ENCODE measurements around the gene EBF4.

EBF4 gene

DNA sequence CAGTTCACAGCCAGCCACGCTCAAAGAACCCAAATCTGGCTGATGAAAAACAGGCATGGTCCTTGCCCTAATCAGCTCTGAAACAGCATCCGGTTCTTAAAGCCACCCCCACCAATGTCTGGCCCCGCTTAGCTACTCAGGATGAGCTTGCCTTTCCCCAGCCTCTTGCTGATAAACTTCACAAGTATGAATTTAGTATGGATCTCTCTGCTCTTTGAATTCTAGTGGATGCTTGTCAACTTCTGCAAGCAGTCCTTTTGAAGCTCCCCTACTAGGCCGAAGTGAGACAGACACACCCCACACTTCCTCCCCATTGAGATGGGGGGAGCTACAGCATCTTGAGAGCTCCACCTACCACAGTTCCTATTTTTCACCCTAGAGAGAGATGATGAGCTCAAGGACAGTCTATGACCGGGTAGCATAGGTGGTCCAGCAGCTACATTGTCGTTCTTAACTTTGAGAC, 36.7 kb downstream of the EBF4 start:
- Histone ChIP-seq H3K4me1 (ENCODE audit: control insufficient read depth, low read length) (no peaks in the 10 kb centered on the region), H4K20me1 (ENCODE audit: control insufficient read depth, insufficient read depth, low read depth, low read length) (no peaks in the 10 kb centered on the region), H3K9me3 (ENCODE audit: control insufficient read depth, insufficient read depth, low read length) (peaks cover 4% of the 10 kb centered on the region; the same call in 1 of the 2 replicates), H3K4me3 (ENCODE audit: low read length) (no peak overlapping the region), H3K79me2 (ENCODE audit: control insufficient read depth, low read length) (no peaks in the 10 kb centered on the region), H3K27me3 (ENCODE audit: control insufficient read depth, low read length) (peaks cover 26% of the 10 kb centered on the region), H3K27ac (ENCODE audit: low read depth, low read length) (no peak overlapping the region), H3K36me3 (ENCODE audit: control insufficient read depth, low read length) (no peaks in the 10 kb centered on the region), H3K9me2 (replicated peaks; ENCODE audit: control insufficient read depth, low read length) (no peaks in the 10 kb centered on the region), H3K4me2 (ENCODE audit: low read length) (no peak overlapping the region), H3F3A (ENCODE audit: control insufficient read depth, insufficient read depth) (no peaks in the 10 kb centered on the region)
- TF ChIP-seq EZH2phosphoT487 (IDR thresholded peaks at IDR 0.05; ENCODE audit: borderline replicate concordance, low read length), result no peak
- TF ChIP-seq, protein P1, sequence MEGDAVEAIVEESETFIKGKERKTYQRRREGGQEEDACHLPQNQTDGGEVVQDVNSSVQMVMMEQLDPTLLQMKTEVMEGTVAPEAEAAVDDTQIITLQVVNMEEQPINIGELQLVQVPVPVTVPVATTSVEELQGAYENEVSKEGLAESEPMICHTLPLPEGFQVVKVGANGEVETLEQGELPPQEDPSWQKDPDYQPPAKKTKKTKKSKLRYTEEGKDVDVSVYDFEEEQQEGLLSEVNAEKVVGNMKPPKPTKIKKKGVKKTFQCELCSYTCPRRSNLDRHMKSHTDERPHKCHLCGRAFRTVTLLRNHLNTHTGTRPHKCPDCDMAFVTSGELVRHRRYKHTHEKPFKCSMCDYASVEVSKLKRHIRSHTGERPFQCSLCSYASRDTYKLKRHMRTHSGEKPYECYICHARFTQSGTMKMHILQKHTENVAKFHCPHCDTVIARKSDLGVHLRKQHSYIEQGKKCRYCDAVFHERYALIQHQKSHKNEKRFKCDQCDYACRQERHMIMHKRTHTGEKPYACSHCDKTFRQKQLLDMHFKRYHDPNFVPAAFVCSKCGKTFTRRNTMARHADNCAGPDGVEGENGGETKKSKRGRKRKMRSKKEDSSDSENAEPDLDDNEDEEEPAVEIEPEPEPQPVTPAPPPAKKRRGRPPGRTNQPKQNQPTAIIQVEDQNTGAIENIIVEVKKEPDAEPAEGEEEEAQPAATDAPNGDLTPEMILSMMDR (IDR thresholded peaks at IDR 0.05; ENCODE audit: low read depth, low read length, poor library complexity, severe bottlenecking), result no peak

DNA sequence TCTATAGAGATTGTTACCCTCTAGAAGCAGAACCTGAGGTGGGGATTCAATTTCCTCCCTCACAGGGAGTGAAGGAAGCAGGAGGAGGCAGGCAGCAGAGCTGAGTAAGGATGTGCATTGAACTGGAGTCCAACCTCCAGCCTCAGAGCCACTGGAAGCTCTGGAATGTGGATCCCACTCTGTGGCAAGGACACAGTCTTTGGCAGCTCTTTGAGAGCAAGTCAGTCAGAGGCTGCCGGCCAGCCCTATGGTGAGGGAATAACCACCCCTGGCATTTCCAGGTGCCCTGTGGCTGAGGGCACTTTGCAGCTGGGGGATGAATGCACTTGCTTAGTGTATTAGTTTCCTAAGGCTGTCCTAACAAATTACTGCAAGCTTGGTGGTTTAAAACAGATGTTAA, 37.2 kb downstream of the EBF4 start:
- Histone ChIP-seq H3K9me2 (replicated peaks; ENCODE audit: control insufficient read depth, low read length) (no peaks in the 10 kb centered on the region), H3K9me3 (ENCODE audit: control insufficient read depth, insufficient read depth, low read length) (peaks cover 4% of the 10 kb centered on the region; the same call in 1 of the 2 replicates), H3K4me2 (ENCODE audit: low read length) (no peak overlapping the region), H3K79me2 (ENCODE audit: control insufficient read depth, low read length) (no peaks in the 10 kb centered on the region), H3K27ac (ENCODE audit: low read depth, low read length) (no peak overlapping the region), H3K36me3 (ENCODE audit: control insufficient read depth, low read length) (no peaks in the 10 kb centered on the region), H3K27me3 (ENCODE audit: control insufficient read depth, low read length) (peaks cover 28% of the 10 kb centered on the region), H3F3A (ENCODE audit: control insufficient read depth, insufficient read depth) (no peaks in the 10 kb centered on the region), H3K4me3 (ENCODE audit: low read length) (no peak overlapping the region), H3K4me1 (ENCODE audit: control insufficient read depth, low read length) (no peaks in the 10 kb centered on the region), H4K20me1 (ENCODE audit: control insufficient read depth, insufficient read depth, low read depth, low read length) (no peaks in the 10 kb centered on the region)
- TF ChIP-seq, protein P1 (IDR thresholded peaks at IDR 0.05; ENCODE audit: low read depth, low read length, poor library complexity, severe bottlenecking), result no peak
- TF ChIP-seq EZH2phosphoT487 (IDR thresholded peaks at IDR 0.05; ENCODE audit: borderline replicate concordance, low read length), result no peak

DNA sequence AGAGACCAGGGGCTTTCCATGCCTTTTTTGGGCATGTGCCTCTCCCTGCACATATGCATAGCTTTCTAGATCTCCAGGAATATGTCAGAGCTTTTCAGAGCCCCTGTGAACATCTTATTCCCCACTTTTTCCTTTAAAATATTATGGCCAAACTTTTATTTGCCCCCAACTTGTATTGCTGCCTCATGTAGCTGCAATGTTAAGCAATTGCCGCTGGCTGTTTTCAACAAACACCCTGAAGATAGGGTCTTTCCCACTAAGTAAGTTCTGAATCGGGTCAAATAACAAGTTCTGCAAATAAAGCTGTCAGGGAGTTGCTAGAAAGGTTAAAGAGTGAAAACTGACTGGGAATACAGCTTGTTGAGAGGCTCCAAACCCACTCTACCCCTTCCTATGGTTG, 42.3 kb downstream of the EBF4 start:
- no peak for TF ChIP-seq EZH2phosphoT487 (IDR thresholded peaks at IDR 0.05; ENCODE audit: borderline replicate concordance, low read length)
- TF ChIP-seq, protein P1 (IDR thresholded peaks at IDR 0.05; ENCODE audit: low read depth, low read length, poor library complexity, severe bottlenecking), result no peak
- no peak overlapping the region for H3K4me2 ChIP-seq (ENCODE audit: low read length)
- peaks cover 8% of the 10 kb centered on the region; the same call in 1 of the 2 replicates for H3K27me3 ChIP-seq (ENCODE audit: control insufficient read depth, low read length)

More for the DNA sequence above, 42.3 kb downstream of the EBF4 start:
- H3K36me3 ChIP-seq (ENCODE audit: control insufficient read depth, low read length), result no peaks in the 10 kb centered on the region
- no peaks in the 10 kb centered on the region for H4K20me1 ChIP-seq (ENCODE audit: control insufficient read depth, insufficient read depth, low read depth, low read length)
- no peaks in the 10 kb centered on the region for H3K9me2 ChIP-seq (replicated peaks; ENCODE audit: control insufficient read depth, low read length)
- no peaks in the 10 kb centered on the region for H3K4me1 ChIP-seq (ENCODE audit: control insufficient read depth, low read length)
- H3K4me3 ChIP-seq (ENCODE audit: low read length), result no peak overlapping the region
- H3K9me3 ChIP-seq (ENCODE audit: control insufficient read depth, insufficient read depth, low read length), result peaks cover 4% of the 10 kb centered on the region; the same call in 1 of the 2 replicates
- no peaks in the 10 kb centered on the region for H3F3A ChIP-seq (ENCODE audit: control insufficient read depth, insufficient read depth)
- no peaks in the 10 kb centered on the region for H3K79me2 ChIP-seq (ENCODE audit: control insufficient read depth, low read length)
- H3K27ac ChIP-seq (ENCODE audit: low read depth, low read length), result no peak overlapping the region

Data from DOHH2 (cell line).